ENCODE measurements around the gene CLEC17A. TPM values are rescaled to one million over a fixed set of nuclear protein-coding genes. Genes with fewer than 3 reads are reported as not detected.

The CLEC17A gene
- total RNA-seq, 1 experiment from 2014 or later, result not detected

DNA sequence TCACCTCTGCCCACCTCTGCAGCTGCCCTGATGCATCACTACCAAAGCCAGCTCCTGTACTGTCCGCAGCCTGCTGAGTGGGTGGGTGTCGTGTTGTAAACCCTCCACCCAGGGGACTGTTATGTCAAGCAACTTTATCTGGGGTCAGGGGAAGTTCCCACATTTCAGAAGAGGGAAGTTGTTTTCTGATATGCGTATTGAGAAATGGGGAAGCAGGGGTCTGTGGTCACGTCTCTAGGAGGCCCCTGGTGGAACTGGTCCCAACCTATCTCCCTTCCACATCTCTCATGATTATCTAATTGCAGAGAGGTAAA is 31.2 kb downstream of the CLEC17A start:
- Histone ChIP-seq H3K36me3 (ENCODE audit: low read depth) (no peaks in the 10 kb centered on the region), H3K4me1 (replicated peaks; ENCODE audit: insufficient read depth) (no peaks in the 10 kb centered on the region), H4K20me1 (ENCODE audit: insufficient read depth) (no peaks in the 10 kb centered on the region), H3K9me2 (ENCODE audit: insufficient read depth) (no peaks in the 10 kb centered on the region), H3K79me2 (ENCODE audit: low read depth) (no peaks in the 10 kb centered on the region), H3K27me3 (ENCODE audit: insufficient read depth, low read depth) (0 out of 2 replicates have a peak, but pooled peaks cover 6% of the 10 kb centered on the region), H3K9me3 (ENCODE audit: insufficient read depth, low read depth) (peaks cover 2% of the 10 kb centered on the region; the same call in 1 of the 2 replicates), H3F3A (ENCODE audit: insufficient read depth, low read depth) (no peaks in the 10 kb centered on the region), H3K4me3 (no peak overlapping the region), H3K27ac (no peak overlapping the region), H3K4me2 (no peak overlapping the region), H2AFZ (no peak overlapping the region)
- no peak for TF ChIP-seq EZH2 (IDR thresholded peaks at IDR 0.05; ENCODE audit: low read depth)
- TF ChIP-seq CTCF (conservative IDR thresholded peaks at IDR 0.05), result no peak
- no TSS peak for BruUV-seq (replicated peaks)
- ChIA-PET CTCF (no interaction called here), POLR2A (ENCODE audit: unreplicated experiment) (no interaction called here)
- no peak for DNase-seq
- intact Hi-C loops (cut with micrococcal nuclease; ENCODE audit: unreplicated experiment), result no loop called here

- Histone ChIP-seq H3K9me2 (ENCODE audit: insufficient read depth) (no peaks in the 10 kb centered on the region), H3K9me3 (ENCODE audit: insufficient read depth, low read depth) (peaks cover 13% of the 10 kb centered on the region), H3K27ac (no peak overlapping the region), H2AFZ (no peak overlapping the region), H3K79me2 (ENCODE audit: low read depth) (no peaks in the 10 kb centered on the region), H3K4me3 (no peak overlapping the region), H3K4me2 (no peak overlapping the region), H3K27me3 (ENCODE audit: insufficient read depth, low read depth) (0 out of 2 replicates have a peak, but pooled peaks cover 10% of the 10 kb centered on the region), H3K36me3 (ENCODE audit: low read depth) (no peaks in the 10 kb centered on the region), H3K4me1 (replicated peaks; ENCODE audit: insufficient read depth) (no peaks in the 10 kb centered on the region), H3F3A (ENCODE audit: insufficient read depth, low read depth) (no peaks in the 10 kb centered on the region), H4K20me1 (ENCODE audit: insufficient read depth) (no peaks in the 10 kb centered on the region)
- POLR2A ChIA-PET (ENCODE audit: unreplicated experiment), result no interaction called here
- intact Hi-C loops (cut with micrococcal nuclease; ENCODE audit: unreplicated experiment), result no loop called here
- no TSS peak for BruUV-seq (replicated peaks)
- CTCF ChIA-PET, result no interaction called here
- no peak for DNase-seq
- no peak for TF ChIP-seq EZH2 (IDR thresholded peaks at IDR 0.05; ENCODE audit: low read depth)
- TF ChIP-seq CTCF (conservative IDR thresholded peaks at IDR 0.05), result no peak
Measured at GRCh38 chr19:14615623-14616022, 32.7 kb downstream of the CLEC17A start.

GRCh38 chr19:14616407-14616806 is 33.5 kb downstream of the CLEC17A start:
- intact Hi-C loops (cut with micrococcal nuclease; ENCODE audit: unreplicated experiment), result no loop called here
- H3K27ac ChIP-seq, result no peak overlapping the region
- no peak for DNase-seq
- H3K4me2 ChIP-seq, result no peak overlapping the region
- no peaks in the 10 kb centered on the region for H4K20me1 ChIP-seq (ENCODE audit: insufficient read depth)
- TF ChIP-seq EZH2 (IDR thresholded peaks at IDR 0.05; ENCODE audit: low read depth) (no peak), CTCF (conservative IDR thresholded peaks at IDR 0.05) (no peak)
- POLR2A ChIA-PET (ENCODE audit: unreplicated experiment), result no interaction called here
- CTCF ChIA-PET, result no interaction called here
- no TSS peak for BruUV-seq (replicated peaks)
- H3K4me3 ChIP-seq, result no peak overlapping the region
- H2AFZ ChIP-seq, result no peak overlapping the region
- no peaks in the 10 kb centered on the region for H3K79me2 ChIP-seq (ENCODE audit: low read depth)
- 0 out of 2 replicates have a peak, but pooled peaks cover 10% of the 10 kb centered on the region for H3K27me3 ChIP-seq (ENCODE audit: insufficient read depth, low read depth)
- H3K36me3 ChIP-seq (ENCODE audit: low read depth), result no peaks in the 10 kb centered on the region
- no peaks in the 10 kb centered on the region for H3K9me2 ChIP-seq (ENCODE audit: insufficient read depth)
- no peaks in the 10 kb centered on the region for H3K4me1 ChIP-seq (replicated peaks; ENCODE audit: insufficient read depth)
- peaks cover 13% of the 10 kb centered on the region for H3K9me3 ChIP-seq (ENCODE audit: insufficient read depth, low read depth)
- H3F3A ChIP-seq (ENCODE audit: insufficient read depth, low read depth), result no peaks in the 10 kb centered on the region
